Hepatocyte (in vitro differentiated cells): ENCODE data around the gene PLA1A. TPM values are rescaled to one million over a fixed set of nuclear protein-coding genes. Genes with fewer than 3 reads are reported as not detected.

Experiments used
- DNase-seq: peaks from one replicate; pipeline ENCODE4 v3.0.0-alpha.2; 2016; ENCODE audit warnings: low spot score
- H2AFZ ChIP-seq: fragments of 200-600 bp; sonication (generic); 2 replicates; pipeline ENCODE4 v1.6.0; 2016; ENCODE audit warnings: antibody characterized with exemption, mild to moderate bottlenecking
- H3K27ac ChIP-seq: fragments of 200-600 bp; sonication (generic); 2 replicates; pipeline ENCODE4 v1.5.1; 2016; ENCODE audit warnings: mild to moderate bottlenecking
- H3K27me3 ChIP-seq: fragments of 200-600 bp; sonication (generic); 2 replicates; pipeline ENCODE4 v1.6.1; 2016
- H3K36me3 ChIP-seq: fragments of 200-600 bp; sonication (generic); replicated peaks from 2 replicates; pipeline ENCODE4 v1.5.1; 2016; ENCODE audit warnings: low read depth; ENCODE audit not compliant: insufficient read depth
- H3K4me1 ChIP-seq: fragments of 200-600 bp; sonication (generic); 2 replicates; pipeline ENCODE4 v1.5.1; 2016; ENCODE audit warnings: mild to moderate bottlenecking, moderate library complexity; ENCODE audit not compliant: insufficient read depth
- H3K4me2 ChIP-seq: fragments of 200-600 bp; sonication (generic); 2 replicates; pipeline ENCODE4 v1.6.0; 2016
- H3K4me3 ChIP-seq: fragments of 200-600 bp; sonication (generic); 2 replicates; pipeline ENCODE4 v1.5.1; 2016; ENCODE audit warnings: mild to moderate bottlenecking
- H3K79me2 ChIP-seq: fragments of 200-600 bp; sonication (generic); 2 replicates; pipeline ENCODE4 v1.6.0; 2017; ENCODE audit warnings: mild to moderate bottlenecking
- H3K9me2 ChIP-seq: fragments of 200-600 bp; sonication (generic); replicated peaks from 2 replicates; pipeline ENCODE4 v1.6.0; 2017; ENCODE audit warnings: mild to moderate bottlenecking; ENCODE audit not compliant: insufficient read depth
- H3K9me3 ChIP-seq: fragments of 200-600 bp; sonication (generic); 2 replicates; pipeline ENCODE4 v1.5.1; 2016; ENCODE audit warnings: low read depth, mild to moderate bottlenecking
- H4K20me1 ChIP-seq: fragments of 200-600 bp; sonication (generic); 2 replicates; pipeline ENCODE4 v1.6.0; 2016; ENCODE audit warnings: mild to moderate bottlenecking; ENCODE audit not compliant: insufficient read depth, poor library complexity, severe bottlenecking
- CTCF ChIP-seq: fragments of 200-600 bp; sonication (generic); IDR thresholded peaks from 2 replicates; pipeline ENCODE4 v1.5.1; 2016; ENCODE audit warnings: antibody characterized with exemption, mild to moderate bottlenecking; ENCODE audit not compliant: poor library complexity
- EZH2 ChIP-seq: fragments of 200-600 bp; sonication (generic); IDR thresholded peaks from 2 replicates; pipeline ENCODE4 v1.6.1; 2016; ENCODE audit warnings: antibody characterized with exemption, mild to moderate bottlenecking, borderline replicate concordance
- EZH2phosphoT487 ChIP-seq: fragments of 200-600 bp; sonication (generic); IDR thresholded peaks from one replicate; pipeline ENCODE4 v1.6.1; 2018; ENCODE audit warnings: antibody characterized with exemption, mild to moderate bottlenecking, low read depth, moderate library complexity; ENCODE audit not compliant: unreplicated experiment, severe bottlenecking
- WGBS: methylation state at CpG from one replicate; pipeline ENCODE4 v1.1.6; 2016; ENCODE audit warnings: low lambda C conversion rate; ENCODE audit errors: missing lambda C conversion rate; 5-methylcytosine and 5-hydroxymethylcytosine counted together
- polyA plus RNA-seq: library from polyadenylated mRNA; unstranded; fragments of >200 nt; fragmentation: Nextera tagmentation; extraction: Ambion mirVana; gene quantifications from 2 replicates; pipeline ENCODE4 v1.2.1, GENCODE V29; 2016
- total RNA-seq: library from RNA; depleted of rRNA; stranded (reverse); fragments of >200 nt; gene quantifications from 2 replicates; pipeline ENCODE4 v1.2.3, GENCODE V29; 2014

PLA1A gene
- total and polyA plus RNA-seq, 2 experiments from 2014 or later = 2.6 to 3.3 TPM

- Histone ChIP-seq H3K4me1 (no peaks in the 10 kb centered on the region), H3K9me2 (no peaks in the 10 kb centered on the region), H3K4me3 (no peak overlapping the region), H2AFZ (no peak overlapping the region), H3K27ac (no peak overlapping the region), H3K27me3 (no peaks in the 10 kb centered on the region), H3K4me2 (no peak overlapping the region), H3K9me3 (no peaks in the 10 kb centered on the region), H3K36me3 (no peaks in the 10 kb centered on the region), H3K79me2 (no peaks in the 10 kb centered on the region), H4K20me1 (no peaks in the 10 kb centered on the region)
- DNase-seq = no peak
- 88% methylated on average over 4 of the region's 4 CpGs for WGBS
- TF ChIP-seq CTCF (no peak), EZH2 (no peak), EZH2phosphoT487 (no peak)
These were observed 18.4 kb downstream of the PLA1A start for GRCh38 chr3:119616056-119616455.

DNA sequence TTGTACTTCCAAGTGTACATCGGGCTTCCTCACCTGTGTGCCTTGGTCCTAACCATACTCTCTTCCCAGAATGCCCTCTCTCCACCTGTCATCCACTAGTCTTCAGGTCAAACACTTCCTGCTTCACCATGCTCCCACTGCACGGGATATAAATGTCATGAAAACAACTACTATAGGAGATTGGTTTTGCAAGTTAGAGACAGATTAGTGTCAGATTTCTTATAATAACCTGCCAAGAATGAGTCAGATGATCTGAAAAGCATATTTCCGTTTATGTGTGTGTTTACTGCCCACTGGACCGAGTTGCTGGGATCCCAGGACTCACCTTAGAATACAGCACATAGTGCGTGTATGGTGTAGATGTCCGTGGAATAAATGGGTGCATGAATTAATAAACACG is 21.4 kb downstream of the PLA1A start:
- WGBS = 77% methylated on average over 7 of the region's 7 CpGs
- Histone ChIP-seq H3K27ac (no peak overlapping the region), H3K4me2 (no peak overlapping the region), H4K20me1 (no peaks in the 10 kb centered on the region), H3K36me3 (no peaks in the 10 kb centered on the region), H3K4me3 (no peak overlapping the region), H3K79me2 (no peaks in the 10 kb centered on the region), H2AFZ (no peak overlapping the region), H3K4me1 (no peaks in the 10 kb centered on the region), H3K9me3 (no peaks in the 10 kb centered on the region), H3K27me3 (no peaks in the 10 kb centered on the region), H3K9me2 (no peaks in the 10 kb centered on the region)
- no peak for TF ChIP-seq EZH2phosphoT487
- TF ChIP-seq CTCF = no peak
- no peak for TF ChIP-seq EZH2
- no peak for DNase-seq

DNA sequence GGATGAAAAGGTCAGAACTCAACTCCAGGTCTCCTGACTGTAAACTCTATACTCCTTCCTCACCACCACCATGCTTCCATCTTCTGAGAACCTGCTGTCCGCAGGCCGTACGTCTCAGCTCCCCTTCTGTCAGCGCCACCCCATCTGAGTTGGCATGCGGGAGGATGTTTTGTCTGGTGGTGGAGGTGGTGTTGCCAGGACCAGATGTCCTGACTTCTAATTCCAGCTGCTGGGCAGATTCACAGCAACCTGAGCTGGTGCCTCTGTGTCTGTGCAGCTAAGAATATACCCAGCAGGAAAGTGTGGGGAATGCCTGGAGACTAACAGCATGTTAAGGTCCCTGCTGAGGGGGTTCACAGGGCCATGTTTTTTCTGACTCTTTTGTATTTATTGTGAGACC is 23.2 kb downstream of the PLA1A start:
- Histone ChIP-seq H3K27me3 (no peaks in the 10 kb centered on the region), H2AFZ (no peak overlapping the region), H3K9me2 (no peaks in the 10 kb centered on the region), H4K20me1 (no peaks in the 10 kb centered on the region), H3K4me3 (no peak overlapping the region), H3K27ac (no peak overlapping the region), H3K4me1 (no peaks in the 10 kb centered on the region), H3K79me2 (no peaks in the 10 kb centered on the region), H3K9me3 (no peaks in the 10 kb centered on the region), H3K36me3 (no peaks in the 10 kb centered on the region), H3K4me2 (no peak overlapping the region)
- WGBS = 94% methylated on average over 5 of the region's 5 CpGs
- TF ChIP-seq CTCF (no peak), EZH2 (no peak), EZH2phosphoT487 (no peak)
- DNase-seq = no peak

GRCh38 chr3:119624002-119624720 is 26.5 kb downstream of the PLA1A start:
- WGBS = 91% methylated on average over 9 of the region's 9 CpGs
- no peak for TF ChIP-seq EZH2phosphoT487
- no peak for TF ChIP-seq EZH2
- no peak for TF ChIP-seq CTCF
- no peaks in the 10 kb centered on the region for H3K36me3 ChIP-seq
- no peaks in the 10 kb centered on the region for H3K9me3 ChIP-seq
- no peak overlapping the region for H3K4me2 ChIP-seq
- no peak overlapping the region for H3K4me3 ChIP-seq
- H3K9me2 ChIP-seq = no peaks in the 10 kb centered on the region
- no peak overlapping the region for H3K27ac ChIP-seq
- H2AFZ ChIP-seq = no peak overlapping the region
- no peaks in the 10 kb centered on the region for H4K20me1 ChIP-seq
- no peaks in the 10 kb centered on the region for H3K27me3 ChIP-seq
- no peak for DNase-seq
- H3K4me1 ChIP-seq = no peaks in the 10 kb centered on the region
- no peaks in the 10 kb centered on the region for H3K79me2 ChIP-seq
